SK-N-SH (cell line): ENCODE data around the gene GALP. TPM values are rescaled to one million over a fixed set of nuclear protein-coding genes. Genes with fewer than 3 reads are reported as not detected.

ENCODE experiments used
- CTCF ChIA-PET: fragments of 300-600, 350-600 bp; formaldehyde crosslinking; extraction: SDS; loops from one replicate; lab custom pipeline; 2021; lab: Yijun Ruan, JAX
- POLR2A ChIA-PET: fragments of 350-600 bp; sonication (Branson Sonifier 250); formaldehyde crosslinking; extraction: SDS; loops from one replicate; lab custom pipeline; 2020; ENCODE audit warnings: antibody characterized with exemption, inconsistent platforms; lab: Yijun Ruan, JAX
- DNase-seq: peaks from one replicate; pipeline ENCODE4 v3.0.0; 2012
- H2AFZ ChIP-seq: fragments of 200-600 bp; sonication (generic); 2 replicates; pipeline ENCODE4 v1.8.1; 2016; ENCODE audit warnings: antibody characterized with exemption, mild to moderate bottlenecking, low read depth
- H3F3A ChIP-seq: fragments of 200-600 bp; sonication (generic); replicated peaks from 2 replicates; pipeline ENCODE3; 2016; ENCODE audit warnings: antibody characterized with exemption, mild to moderate bottlenecking; ENCODE audit not compliant: insufficient read depth
- H3K27ac ChIP-seq, 2 experiments: fragments of 200-500 bp in 1 of 2; fragments of 200-600 bp in 1 of 2; sonication (Bioruptor generic) in 1 of 2; sonication (generic), shearing (Covaris generic) in 1 of 2; 2 replicates each; pipeline versions ENCODE4 v1.5.1 to v1.6.1; 2014 to 2016; ENCODE audit warnings: low read depth in 2 of 2, inconsistent platforms in 1 of 2, low read length in 1 of 2, mild to moderate bottlenecking in 1 of 2, mixed read lengths in 1 of 2
- H3K27me3 ChIP-seq: fragments of 200-600 bp; sonication (generic), shearing (Covaris generic); 2 replicates; pipeline ENCODE4 v1.6.1; 2016; ENCODE audit warnings: mixed run types; ENCODE audit not compliant: insufficient read depth
- H3K36me3 ChIP-seq, 2 experiments: fragments of 200-500 bp in 1 of 2; fragments of 200-600 bp in 1 of 2; sonication (Bioruptor generic) in 1 of 2; sonication (generic) in 1 of 2; replicated peaks in 1 of 2; 2 replicates each; pipeline versions ENCODE3 to v1.5.1; 2014 to 2016; ENCODE audit warnings: low read length in 1 of 2, mild to moderate bottlenecking in 1 of 2; ENCODE audit not compliant: insufficient read depth in 2 of 2, control insufficient read depth in 1 of 2
- H3K4me1 ChIP-seq, 2 experiments: fragments of 200-500 bp in 1 of 2; fragments of 200-600 bp in 1 of 2; sonication (Bioruptor generic) in 1 of 2; sonication (generic), shearing (Covaris generic) in 1 of 2; 2 replicates each; pipeline versions ENCODE4 v1.5.1 to v1.6.1; 2014 to 2016; ENCODE audit warnings: low read depth in 1 of 2, low read length in 1 of 2, mixed run types in 1 of 2; ENCODE audit not compliant: insufficient read depth in 2 of 2, control insufficient read depth in 1 of 2
- H3K4me2 ChIP-seq: fragments of 200-600 bp; sonication (generic), shearing (Covaris generic); 2 replicates; pipeline ENCODE4 v1.6.1; 2017; ENCODE audit warnings: mixed run types
- H3K4me3 ChIP-seq, 2 experiments: fragments of 200-500 bp in 1 of 2; fragments of 200-600 bp in 1 of 2; sonication (Bioruptor generic) in 1 of 2; sonication (generic), shearing (Covaris generic) in 1 of 2; 2 replicates each; pipeline versions ENCODE4 v1.5.1 to v1.8.1; 2014 to 2016; ENCODE audit warnings: low read depth in 2 of 2, inconsistent platforms in 1 of 2, low read length in 1 of 2, mild to moderate bottlenecking in 1 of 2, mixed read lengths in 1 of 2, moderate library complexity in 1 of 2
- H3K79me2 ChIP-seq: fragments of 200-600 bp; sonication (generic); 2 replicates; pipeline ENCODE4 v1.8.1; 2017; ENCODE audit warnings: mild to moderate bottlenecking; ENCODE audit not compliant: insufficient read depth
- H3K9ac ChIP-seq: fragments of 200-600 bp; sonication (generic); 2 replicates; pipeline ENCODE4 v1.6.1; 2017; ENCODE audit warnings: mixed run types
- H3K9me2 ChIP-seq: fragments of 200-600 bp; sonication (generic); 2 replicates; pipeline ENCODE4 v1.6.1; 2017; ENCODE audit warnings: mixed run types
- H3K9me3 ChIP-seq: fragments of 200-600 bp; sonication (generic); 2 replicates; pipeline ENCODE4 v1.6.1; 2017; ENCODE audit warnings: mixed run types, mild to moderate bottlenecking, moderate library complexity
- H4K20me1 ChIP-seq: fragments of 200-600 bp; sonication (generic); 2 replicates; pipeline ENCODE4 v1.6.1; 2017; ENCODE audit warnings: mild to moderate bottlenecking, mixed run types; ENCODE audit not compliant: insufficient read depth
- CHD2 ChIP-seq: fragments of 150-350 bp; IDR thresholded peaks from 2 replicates; pipeline ENCODE4 v1.6.1; 2018; ENCODE audit warnings: low read length; ENCODE audit not compliant: partially characterized antibody
- ELF1 ChIP-seq: IDR thresholded peaks from 2 replicates; pipeline ENCODE4 v1.4.0; 2012
- FOXM1 ChIP-seq: IDR thresholded peaks from 2 replicates; pipeline ENCODE4 v1.4.0; 2012; ENCODE audit warnings: low read depth, mild to moderate bottlenecking
- GABPA ChIP-seq: IDR thresholded peaks from 2 replicates; pipeline ENCODE4 v1.4.0; 2012; ENCODE audit warnings: low read depth, mild to moderate bottlenecking
- IRF3 ChIP-seq: fragments of 150-350 bp; IDR thresholded peaks from 2 replicates; pipeline ENCODE4 v1.6.1; 2016; ENCODE audit warnings: mild to moderate bottlenecking, low read depth, low read length
- NRF1 ChIP-seq: IDR thresholded peaks from 2 replicates; pipeline ENCODE4 v1.6.1; 2012; ENCODE audit warnings: low read depth, mild to moderate bottlenecking, low read length
- RAD21 ChIP-seq: IDR thresholded peaks from 2 replicates; pipeline ENCODE4 v1.6.1; 2012; ENCODE audit warnings: mild to moderate bottlenecking, low read length
- SMC3 ChIP-seq: IDR thresholded peaks from 2 replicates; pipeline ENCODE4 v1.6.1; 2012; ENCODE audit warnings: low read depth, low read length, improper control_type of control experiment
- YY1 ChIP-seq: IDR thresholded peaks from 2 replicates; pipeline ENCODE4 v1.4.0; 2012; ENCODE audit warnings: low read depth, mild to moderate bottlenecking
- WGBS: methylation state at CpG from one replicate; pipeline ENCODE4 v1.1.6; 2017; ENCODE audit warnings: low lambda C conversion rate; 5-methylcytosine and 5-hydroxymethylcytosine counted together
- polyA plus RNA-seq, 3 experiments: library from polyadenylated mRNA; depleted of rRNA; stranded (reverse); fragments of >200 nt; gene quantifications; 2 replicates each; pipeline ENCODE4 v1.2.3, GENCODE V29; 2012
- TF ChIP-seq, protein P1 (sequence below): fragments of 150-350 bp; IDR thresholded peaks from 2 replicates; pipeline ENCODE4 v1.6.1; 2017; ENCODE audit warnings: antibody characterized with exemption, low read length, low read depth, borderline replicate concordance
- TF ChIP-seq, protein P2 (sequence below): IDR thresholded peaks from 2 replicates; pipeline ENCODE4 v1.4.0; 2012; ENCODE audit warnings: low read depth, borderline replicate concordance

Gene GALP
- polyA plus RNA-seq, 1 of the 3 experiments (the other 2 are of a cell fraction) = not detected

- Histone ChIP-seq H3K4me2 (peak overlapping the region; percentile 88), H3K9ac (peak overlapping the region; percentile 43; the same call in 1 of the 2 replicates)
- DNase-seq = no peak
- TF ChIP-seq RAD21 (no peak), IRF3 (no peak), CHD2 (no peak), FOXM1 (no peak), SMC3 (no peak)
- TF ChIP-seq, all 33 proteins: peak for 0
- H3K9me3 ChIP-seq = no peaks in the 10 kb centered on the region
- no peaks in the 10 kb centered on the region for H3K27me3 ChIP-seq
- H3F3A ChIP-seq = no peaks in the 10 kb centered on the region
- WGBS = 71% methylated on average over 17 of the region's 17 CpGs
- peak overlapping the region; percentile 63 to 66 for H3K4me3 ChIP-seq
- H3K27ac ChIP-seq = peak overlapping the region in 1 of 2 experiments; percentile 29; a peak in 1 of 4 replicates
- CTCF ChIA-PET = interaction anchor here (1.2 to 1.7 kb wide), 5 partner anchors 13 to 76 kb away, joined by 3 read pairs; no protein-coding TSS in a partner anchor
- POLR2A ChIA-PET = interaction anchor here (2.5 kb wide), 1 partner anchor 22 kb away, joined by 8 read pairs; no protein-coding TSS in a partner anchor
- H2AFZ ChIP-seq = no peak overlapping the region
- H3K79me2 ChIP-seq = peaks cover 36% of the 10 kb centered on the region
- no peaks in the 10 kb centered on the region for H3K9me2 ChIP-seq
- no peaks in the 10 kb centered on the region for H4K20me1 ChIP-seq
- peaks cover 7 to 21% of the 10 kb centered on the region in 2 experiments; a peak in 3 of 4 replicates for H3K4me1 ChIP-seq
- H3K36me3 ChIP-seq = peaks cover 0 to 7% of the 10 kb centered on the region in 2 experiments
Measured at GRCh38 chr19:56142087-56142787, 33.6 kb upstream of the GALP start.

DNA sequence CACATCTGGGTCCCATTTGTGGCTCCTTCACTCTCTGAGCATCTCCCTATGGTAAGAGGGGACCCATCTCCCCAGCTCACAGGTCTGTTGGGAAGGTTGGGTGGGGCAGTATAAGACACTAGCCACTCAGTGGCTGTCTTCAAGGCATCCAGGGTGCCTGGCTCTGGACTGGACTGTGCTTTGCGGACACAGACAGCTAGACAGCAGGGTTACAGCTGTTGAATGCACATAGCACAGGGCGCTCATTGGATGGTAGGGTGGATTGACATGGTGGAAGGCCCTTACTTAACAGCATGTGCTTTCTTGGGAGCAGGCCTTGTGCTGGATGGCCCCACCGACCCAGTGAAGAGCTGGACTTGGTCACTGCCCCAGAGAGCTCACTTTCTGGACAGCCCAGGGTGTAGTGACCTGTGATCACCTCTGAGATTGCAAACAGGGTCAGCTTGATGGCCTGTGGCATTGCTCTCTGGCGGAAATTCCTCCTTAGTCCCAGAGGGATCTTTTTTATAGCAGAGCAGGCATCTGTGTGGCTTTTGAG, 32.8 kb upstream of the GALP start:
- Histone ChIP-seq H3K4me2 (no peak overlapping the region), H3K27me3 (no peaks in the 10 kb centered on the region), H3K27ac (no peak overlapping the region), H3K9me2 (no peaks in the 10 kb centered on the region), H2AFZ (no peak overlapping the region), H3K4me1 (peaks cover 7 to 21% of the 10 kb centered on the region in 2 experiments; a peak in 3 of 4 replicates), H3F3A (no peaks in the 10 kb centered on the region), H3K36me3 (peaks cover 0 to 14% of the 10 kb centered on the region in 2 experiments), H3K4me3 (no peak overlapping the region), H3K9ac (no peak overlapping the region), H3K79me2 (peaks cover 36% of the 10 kb centered on the region), H3K9me3 (no peaks in the 10 kb centered on the region), H4K20me1 (no peaks in the 10 kb centered on the region)
- TF ChIP-seq YY1 = no peak
- TF ChIP-seq, protein P1, sequence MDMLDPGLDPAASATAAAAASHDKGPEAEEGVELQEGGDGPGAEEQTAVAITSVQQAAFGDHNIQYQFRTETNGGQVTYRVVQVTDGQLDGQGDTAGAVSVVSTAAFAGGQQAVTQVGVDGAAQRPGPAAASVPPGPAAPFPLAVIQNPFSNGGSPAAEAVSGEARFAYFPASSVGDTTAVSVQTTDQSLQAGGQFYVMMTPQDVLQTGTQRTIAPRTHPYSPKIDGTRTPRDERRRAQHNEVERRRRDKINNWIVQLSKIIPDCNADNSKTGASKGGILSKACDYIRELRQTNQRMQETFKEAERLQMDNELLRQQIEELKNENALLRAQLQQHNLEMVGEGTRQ = no peak
- no peak for TF ChIP-seq ELF1
- TF ChIP-seq, protein P2, sequence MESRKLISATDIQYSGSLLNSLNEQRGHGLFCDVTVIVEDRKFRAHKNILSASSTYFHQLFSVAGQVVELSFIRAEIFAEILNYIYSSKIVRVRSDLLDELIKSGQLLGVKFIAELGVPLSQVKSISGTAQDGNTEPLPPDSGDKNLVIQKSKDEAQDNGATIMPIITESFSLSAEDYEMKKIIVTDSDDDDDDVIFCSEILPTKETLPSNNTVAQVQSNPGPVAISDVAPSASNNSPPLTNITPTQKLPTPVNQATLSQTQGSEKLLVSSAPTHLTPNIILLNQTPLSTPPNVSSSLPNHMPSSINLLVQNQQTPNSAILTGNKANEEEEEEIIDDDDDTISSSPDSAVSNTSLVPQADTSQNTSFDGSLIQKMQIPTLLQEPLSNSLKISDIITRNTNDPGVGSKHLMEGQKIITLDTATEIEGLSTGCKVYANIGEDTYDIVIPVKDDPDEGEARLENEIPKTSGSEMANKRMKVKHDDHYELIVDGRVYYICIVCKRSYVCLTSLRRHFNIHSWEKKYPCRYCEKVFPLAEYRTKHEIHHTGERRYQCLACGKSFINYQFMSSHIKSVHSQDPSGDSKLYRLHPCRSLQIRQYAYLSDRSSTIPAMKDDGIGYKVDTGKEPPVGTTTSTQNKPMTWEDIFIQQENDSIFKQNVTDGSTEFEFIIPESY = no peak
- no peak for TF ChIP-seq GABPA
- no peak for TF ChIP-seq NRF1
- ChIA-PET POLR2A (interaction anchor here (2.5 kb wide), 1 partner anchor 22 kb away, joined by 8 read pairs; no protein-coding TSS in a partner anchor), CTCF (interaction anchor here (1.2 to 1.7 kb wide), 3 partner anchors 12 to 77 kb away, joined by 3 read pairs; no protein-coding TSS in a partner anchor)
- 90% methylated on average over 3 of the region's 4 CpGs for WGBS
- no peak for DNase-seq
